ENCODE measurements around the gene TRIM26.

The TRIM26 gene

GRCh38 chr6:30204116-30204515 lies 9.1 kb downstream of the TRIM26 start:
- peaks cover 44 to 64% of the 10 kb centered on the region in 2 donors for H3K4me1 Mint-ChIP-seq (ENCODE audit: low read depth in 2 of 2)
- peaks cover 40% of the 10 kb centered on the region for H3K36me3 Mint-ChIP-seq (ENCODE audit: insufficient read depth)
- no peak for ATAC-seq (replicated peaks)
- DNase-seq = no peak
- H3K9me3 Mint-ChIP-seq = no peaks in the 10 kb centered on the region
- H3K27me3 Mint-ChIP-seq = no peaks in the 10 kb centered on the region
- H3K27ac Mint-ChIP-seq = peak overlapping the region; percentile 13 to 41
- H3K4me3 Mint-ChIP-seq = no peak overlapping the region

- Mint-ChIP-seq H3K9me3 (no peaks in the 10 kb centered on the region), H3K4me1 (ENCODE audit: low read depth in 2 of 2) (peaks cover 32 to 61% of the 10 kb centered on the region in 2 donors), H3K4me3 (no peak overlapping the region), H3K36me3 (ENCODE audit: insufficient read depth) (peaks cover 48% of the 10 kb centered on the region), H3K27me3 (no peaks in the 10 kb centered on the region), H3K27ac (no peak overlapping the region)
- ATAC-seq (replicated peaks) (no peak), DNase-seq (no peak)
Observed at GRCh38 chr6:30202366-30202765, 10.8 kb downstream of the TRIM26 start.

- Mint-ChIP-seq H3K36me3 (ENCODE audit: insufficient read depth) (peaks cover 58% of the 10 kb centered on the region), H3K27ac (peak overlapping the region; percentile 54 to 75), H3K9me3 (no peaks in the 10 kb centered on the region), H3K4me1 (ENCODE audit: low read depth in 2 of 2) (peaks cover 27 to 50% of the 10 kb centered on the region in 2 donors), H3K4me3 (no peak overlapping the region), H3K27me3 (no peaks in the 10 kb centered on the region)
- DNase-seq (no peak), ATAC-seq (replicated peaks) (no peak)
Observed at GRCh38 chr6:30200551-30201281, 12.5 kb downstream of the TRIM26 start.

GRCh38 chr6:30198166-30199084 lies 14.8 kb downstream of the TRIM26 start:
- Mint-ChIP-seq H3K27ac (peak overlapping the region; percentile 42 to 74), H3K4me3 (no peak overlapping the region), H3K4me1 (ENCODE audit: low read depth in 2 of 2) (peaks cover 19 to 37% of the 10 kb centered on the region in 2 donors), H3K9me3 (no peaks in the 10 kb centered on the region), H3K36me3 (ENCODE audit: insufficient read depth) (peaks cover 65% of the 10 kb centered on the region), H3K27me3 (no peaks in the 10 kb centered on the region)
- no peak for DNase-seq
- ATAC-seq (replicated peaks) = no peak

GRCh38 chr6:30196376-30196775 lies 16.8 kb downstream of the TRIM26 start:
- Mint-ChIP-seq H3K4me3 (no peak overlapping the region), H3K27me3 (no peaks in the 10 kb centered on the region), H3K36me3 (ENCODE audit: insufficient read depth) (peaks cover 67% of the 10 kb centered on the region), H3K4me1 (ENCODE audit: low read depth in 2 of 2) (peaks cover 21 to 34% of the 10 kb centered on the region in 2 donors), H3K9me3 (no peaks in the 10 kb centered on the region), H3K27ac (peak overlapping the region; percentile 59 to 91)
- ATAC-seq (replicated peaks) (no peak), DNase-seq (no peak)

GRCh38 chr6:30195951-30196350 lies 17.3 kb downstream of the TRIM26 start:
- DNase-seq (no peak), ATAC-seq (replicated peaks) (no peak)
- Mint-ChIP-seq H3K27ac (peak overlapping the region; percentile 59 to 91), H3K9me3 (no peaks in the 10 kb centered on the region), H3K27me3 (no peaks in the 10 kb centered on the region), H3K36me3 (ENCODE audit: insufficient read depth) (peaks cover 67% of the 10 kb centered on the region), H3K4me1 (ENCODE audit: low read depth in 2 of 2) (peaks cover 20 to 34% of the 10 kb centered on the region in 2 donors), H3K4me3 (no peak overlapping the region)

GRCh38 chr6:30194797-30195690 lies 18.2 kb downstream of the TRIM26 start:
- Mint-ChIP-seq H3K9me3 (no peaks in the 10 kb centered on the region), H3K4me3 (no peak overlapping the region), H3K27me3 (no peaks in the 10 kb centered on the region), H3K36me3 (ENCODE audit: insufficient read depth) (peaks cover 70% of the 10 kb centered on the region), H3K27ac (peak overlapping the region; percentile 59 to 91), H3K4me1 (ENCODE audit: low read depth in 2 of 2) (peaks cover 14 to 28% of the 10 kb centered on the region in 2 donors)
- no peak for DNase-seq
- no peak for ATAC-seq (replicated peaks)

GRCh38 chr6:30192076-30192475 lies 21.1 kb downstream of the TRIM26 start:
- no peak overlapping the region for H3K4me3 Mint-ChIP-seq

GRCh38 chr6:30188541-30188940 lies 24.7 kb downstream of the TRIM26 start:
- no peak for DNase-seq
- Mint-ChIP-seq H3K27ac (peak overlapping the region; percentile 39 to 47), H3K36me3 (ENCODE audit: insufficient read depth) (peaks cover 80% of the 10 kb centered on the region)

More at GRCh38 chr6:30192076-30192475, 21.1 kb downstream of the TRIM26 start:
- Mint-ChIP-seq H3K9me3 (no peaks in the 10 kb centered on the region), H3K4me1 (ENCODE audit: low read depth in 2 of 2) (peaks cover 8 to 11% of the 10 kb centered on the region in 2 donors), H3K36me3 (ENCODE audit: insufficient read depth) (peaks cover 72% of the 10 kb centered on the region), H3K27me3 (no peaks in the 10 kb centered on the region), H3K27ac (peak overlapping the region in 1 of 2 donors; percentile 73)
- DNase-seq = no peak
- no peak for ATAC-seq (replicated peaks)

GRCh38 chr6:30185846-30186484 lies 27.2 kb downstream of the TRIM26 start:
- Mint-ChIP-seq H3K36me3 (ENCODE audit: insufficient read depth) (peaks cover 69% of the 10 kb centered on the region), H3K27ac (peak overlapping the region in 1 of 2 donors; percentile 76)

More at GRCh38 chr6:30188541-30188940, 24.7 kb downstream of the TRIM26 start:
- Mint-ChIP-seq H3K27me3 (no peaks in the 10 kb centered on the region), H3K4me3 (no peak overlapping the region), H3K9me3 (no peaks in the 10 kb centered on the region), H3K4me1 (ENCODE audit: low read depth in 2 of 2) (peaks cover 3 to 9% of the 10 kb centered on the region in 2 donors)
- ATAC-seq (replicated peaks) = no peak

GRCh38 chr6:30184417-30185031 lies 28.7 kb downstream of the TRIM26 start:
- no peak overlapping the region for H3K4me3 Mint-ChIP-seq
- peaks cover 4 to 11% of the 10 kb centered on the region in 2 donors for H3K27me3 Mint-ChIP-seq
- H3K4me1 Mint-ChIP-seq (ENCODE audit: low read depth in 2 of 2) = peaks cover 0 to 5% of the 10 kb centered on the region in 2 donors
- H3K36me3 Mint-ChIP-seq (ENCODE audit: insufficient read depth) = peaks cover 54% of the 10 kb centered on the region
- ATAC-seq (replicated peaks) (no peak), DNase-seq (no peak)
- peaks cover 0 to 4% of the 10 kb centered on the region in 2 donors for H3K9me3 Mint-ChIP-seq
- H3K27ac Mint-ChIP-seq = peak overlapping the region; percentile 42 to 76

More at GRCh38 chr6:30185846-30186484, 27.2 kb downstream of the TRIM26 start:
- Mint-ChIP-seq H3K4me1 (ENCODE audit: low read depth in 2 of 2) (peaks cover 0 to 5% of the 10 kb centered on the region in 2 donors), H3K9me3 (peaks cover 0 to 1% of the 10 kb centered on the region in 2 donors), H3K4me3 (no peak overlapping the region), H3K27me3 (peaks cover 0 to 5% of the 10 kb centered on the region in 2 donors)
- DNase-seq = no peak
- no peak for ATAC-seq (replicated peaks)

GRCh38 chr6:30180145-30180544 lies 33.1 kb downstream of the TRIM26 start:
- H3K4me3 Mint-ChIP-seq = no peak overlapping the region
- peaks cover 14% of the 10 kb centered on the region for H3K36me3 Mint-ChIP-seq (ENCODE audit: insufficient read depth)
- no peak for DNase-seq
- peaks cover 46 to 55% of the 10 kb centered on the region in 2 donors for H3K27me3 Mint-ChIP-seq
- H3K9me3 Mint-ChIP-seq = peaks cover 0 to 7% of the 10 kb centered on the region in 2 donors
- H3K4me1 Mint-ChIP-seq (ENCODE audit: low read depth in 2 of 2) = peaks cover 0 to 1% of the 10 kb centered on the region in 2 donors
- no peak overlapping the region for H3K27ac Mint-ChIP-seq
- no peak for ATAC-seq (replicated peaks)
